Measurements from ENCODE around the gene MAML2. TPM values are rescaled to one million over a fixed set of nuclear protein-coding genes. Genes with fewer than 3 reads are reported as not detected.

MAML2 gene
- total RNA-seq, 4 donors from 2014 or later, result 17.6 to 31.6 (median 25.8) TPM

DNA sequence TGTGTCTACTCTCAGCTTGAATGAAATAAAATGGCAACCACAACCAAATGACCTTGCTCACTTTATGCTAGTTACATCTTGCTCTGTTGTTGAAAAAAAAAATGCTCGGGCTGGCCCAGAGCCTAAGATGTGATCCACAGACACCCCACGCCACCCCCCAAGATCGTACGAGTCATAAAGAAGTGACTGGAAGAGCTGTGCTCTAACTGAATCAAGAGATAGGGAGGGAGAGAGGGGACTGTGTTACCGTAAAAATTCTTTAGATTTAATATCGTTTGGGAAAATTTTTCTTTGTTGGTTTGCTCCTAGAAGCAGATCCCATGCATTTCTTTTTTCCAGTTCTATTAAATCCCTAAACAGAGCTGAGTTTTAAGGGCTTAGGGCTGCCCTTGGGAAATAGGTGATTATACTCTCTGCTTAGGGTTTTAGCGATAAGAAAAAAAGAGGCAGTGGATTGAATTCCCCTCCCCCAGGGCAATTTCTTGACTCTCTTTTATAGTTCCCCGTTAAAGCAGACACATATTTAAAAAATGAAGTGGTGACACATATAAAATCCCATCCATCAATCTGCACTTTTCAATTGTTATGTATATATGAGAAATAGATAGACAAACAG is 14.5 kb downstream of the MAML2 start:
- intact Hi-C loops (cut with DNase I; ENCODE audit: low total_unique reads), result no loop called here
- H3K4me3 ChIP-seq (ENCODE audit: low read depth, poor library complexity, severe bottlenecking), result no peak overlapping the region
- no peak for DNase-seq (ENCODE audit: low spot score in 2 of 2)
- no peak for TF ChIP-seq POLR2A (IDR thresholded peaks at IDR 0.05)
- TF ChIP-seq, protein P1, sequence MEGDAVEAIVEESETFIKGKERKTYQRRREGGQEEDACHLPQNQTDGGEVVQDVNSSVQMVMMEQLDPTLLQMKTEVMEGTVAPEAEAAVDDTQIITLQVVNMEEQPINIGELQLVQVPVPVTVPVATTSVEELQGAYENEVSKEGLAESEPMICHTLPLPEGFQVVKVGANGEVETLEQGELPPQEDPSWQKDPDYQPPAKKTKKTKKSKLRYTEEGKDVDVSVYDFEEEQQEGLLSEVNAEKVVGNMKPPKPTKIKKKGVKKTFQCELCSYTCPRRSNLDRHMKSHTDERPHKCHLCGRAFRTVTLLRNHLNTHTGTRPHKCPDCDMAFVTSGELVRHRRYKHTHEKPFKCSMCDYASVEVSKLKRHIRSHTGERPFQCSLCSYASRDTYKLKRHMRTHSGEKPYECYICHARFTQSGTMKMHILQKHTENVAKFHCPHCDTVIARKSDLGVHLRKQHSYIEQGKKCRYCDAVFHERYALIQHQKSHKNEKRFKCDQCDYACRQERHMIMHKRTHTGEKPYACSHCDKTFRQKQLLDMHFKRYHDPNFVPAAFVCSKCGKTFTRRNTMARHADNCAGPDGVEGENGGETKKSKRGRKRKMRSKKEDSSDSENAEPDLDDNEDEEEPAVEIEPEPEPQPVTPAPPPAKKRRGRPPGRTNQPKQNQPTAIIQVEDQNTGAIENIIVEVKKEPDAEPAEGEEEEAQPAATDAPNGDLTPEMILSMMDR (IDR thresholded peaks at IDR 0.05), result no peak
- 58 to 60% methylated on average over 8 of the region's 8 CpGs for WGBS, 2 donors

DNA sequence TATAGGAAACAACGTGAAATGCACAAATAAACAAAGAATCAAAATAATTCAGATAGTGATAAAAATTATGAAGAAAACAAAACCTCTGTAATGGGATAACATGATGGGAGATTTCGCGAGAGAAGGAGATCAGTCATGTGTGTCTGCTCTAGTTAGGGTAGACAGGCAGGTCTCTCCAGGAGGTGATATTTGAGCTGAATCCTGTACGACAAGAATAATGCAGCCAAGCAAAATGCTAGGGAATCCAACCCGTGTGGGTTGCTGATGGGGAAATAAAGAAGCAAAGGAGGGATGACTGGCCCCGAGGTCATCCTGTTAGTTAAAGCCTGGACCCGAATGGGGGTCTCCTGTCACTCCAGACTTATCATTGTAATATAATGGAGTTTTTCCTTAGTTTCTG is 16.0 kb downstream of the MAML2 start:
- WGBS, 2 donors, result 90 to 91% methylated on average over 7 of the region's 7 CpGs
- no peak for TF ChIP-seq POLR2A (IDR thresholded peaks at IDR 0.05)
- TF ChIP-seq, protein P1 (IDR thresholded peaks at IDR 0.05), result no peak
- no peak overlapping the region for H3K4me3 ChIP-seq (ENCODE audit: low read depth, poor library complexity, severe bottlenecking)
- intact Hi-C loops (cut with DNase I; ENCODE audit: low total_unique reads), result no loop called here
- no peak for DNase-seq (ENCODE audit: low spot score in 2 of 2)

DNA sequence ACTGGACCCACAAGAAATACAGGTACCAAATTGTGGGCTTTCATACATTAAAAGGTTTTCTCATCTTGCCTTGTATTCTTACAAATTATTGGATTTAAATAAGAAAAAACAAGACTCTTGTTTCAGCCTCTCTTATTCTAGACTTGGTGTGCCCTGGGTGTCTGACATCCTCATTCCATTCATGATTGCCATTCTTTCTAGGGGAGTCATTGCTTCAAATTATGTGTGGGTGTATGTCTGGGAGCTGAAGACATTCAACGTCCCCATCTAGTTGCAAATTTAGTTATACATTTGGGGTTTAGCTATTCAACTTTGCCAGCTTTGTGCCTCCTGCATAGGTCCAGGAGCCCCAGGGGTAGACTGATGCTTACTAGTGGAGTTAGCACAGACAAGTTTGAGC is 18.1 kb downstream of the MAML2 start:
- no peak overlapping the region for H3K4me3 ChIP-seq (ENCODE audit: low read depth, poor library complexity, severe bottlenecking)
- 18 to 22% methylated on average over 1 of the region's 1 CpG for WGBS, 2 donors
- intact Hi-C loops (cut with DNase I; ENCODE audit: low total_unique reads), result no loop called here
- no peak for DNase-seq (ENCODE audit: low spot score in 2 of 2)
- no peak for TF ChIP-seq POLR2A (IDR thresholded peaks at IDR 0.05)
- TF ChIP-seq, protein P1 (IDR thresholded peaks at IDR 0.05), result no peak

DNA sequence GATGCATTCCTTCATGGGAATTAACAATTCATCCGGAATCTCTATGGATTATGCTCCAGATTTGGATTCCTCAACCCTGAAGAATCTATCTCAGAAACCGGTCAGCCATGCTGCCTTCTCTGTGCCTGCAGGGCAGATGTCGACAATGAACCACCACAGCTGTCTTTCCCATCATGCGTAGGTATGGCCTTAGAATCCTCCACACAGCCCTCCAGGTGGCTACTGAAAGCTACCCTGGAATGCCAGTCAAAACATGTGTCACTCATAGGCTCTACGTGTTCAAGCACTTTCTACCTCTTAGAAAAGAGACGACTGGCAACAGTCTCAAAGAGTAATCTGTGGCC is 19.4 kb downstream of the MAML2 start:
- no peak for DNase-seq (ENCODE audit: low spot score in 2 of 2)
- intact Hi-C loops (cut with DNase I; ENCODE audit: low total_unique reads), result no loop called here
- TF ChIP-seq POLR2A (IDR thresholded peaks at IDR 0.05), result no peak
- TF ChIP-seq, protein P1 (IDR thresholded peaks at IDR 0.05), result no peak
- WGBS, 2 donors, result 81 to 89% methylated on average over 6 of the region's 6 CpGs
- no peak overlapping the region for H3K4me3 ChIP-seq (ENCODE audit: low read depth, poor library complexity, severe bottlenecking)

DNA sequence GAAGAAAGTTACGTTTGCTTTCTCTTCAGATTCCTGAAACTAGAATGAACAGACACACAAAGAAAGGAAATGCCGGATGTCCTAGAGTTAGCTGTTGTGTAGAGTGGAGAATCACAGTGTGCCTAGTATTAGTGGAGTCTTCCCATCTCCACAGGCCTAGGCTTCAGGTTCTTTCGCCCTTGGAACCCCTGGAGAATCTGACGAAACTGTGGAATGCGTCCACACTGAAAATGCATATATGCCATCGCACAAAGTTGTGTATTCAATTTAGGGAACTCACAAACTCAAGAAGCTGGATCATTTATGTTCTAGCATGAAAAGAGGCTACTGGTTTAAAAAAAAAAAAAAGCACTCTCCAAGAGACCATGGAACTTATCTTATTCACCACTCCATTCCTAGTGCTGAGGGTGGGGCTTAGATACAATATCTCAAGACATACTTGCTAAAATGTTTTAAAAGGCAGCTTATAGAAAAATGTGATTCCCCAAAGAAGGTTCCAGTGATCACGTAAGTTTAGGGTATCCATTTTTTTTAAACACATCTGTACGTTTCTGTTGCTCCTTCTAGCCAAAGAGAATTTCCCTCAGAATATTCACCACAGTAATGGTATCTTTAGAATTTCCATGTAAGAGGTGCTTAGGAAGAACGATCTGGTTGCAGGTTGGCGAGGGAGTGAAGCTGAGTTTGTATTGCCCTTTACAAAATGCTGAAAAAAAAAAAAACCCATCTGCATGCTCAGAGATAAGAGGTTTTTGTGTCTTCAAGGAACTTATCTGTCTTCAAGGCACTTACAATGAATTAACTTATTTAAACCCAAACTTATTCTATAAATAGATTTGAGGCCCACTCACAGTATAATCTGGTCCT is 20.0 kb downstream of the MAML2 start:
- 96% methylated on average over 10 of the region's 10 CpGs for WGBS, 2 donors
- no peak for DNase-seq (ENCODE audit: low spot score in 2 of 2)
- intact Hi-C loops (cut with DNase I; ENCODE audit: low total_unique reads), result no loop called here
- no peak overlapping the region for H3K4me3 ChIP-seq (ENCODE audit: low read depth, poor library complexity, severe bottlenecking)
- no peak for TF ChIP-seq POLR2A (IDR thresholded peaks at IDR 0.05)
- TF ChIP-seq, protein P1 (IDR thresholded peaks at IDR 0.05), result no peak
